ENCODE measurements around the gene CSF1. TPM values are rescaled to one million over a fixed set of nuclear protein-coding genes. Genes with fewer than 3 reads are reported as not detected.

CSF1 gene
- total and polyA plus RNA-seq, 2 experiments from 2014 or later, result 1.4 to 3.5 TPM

DNA sequence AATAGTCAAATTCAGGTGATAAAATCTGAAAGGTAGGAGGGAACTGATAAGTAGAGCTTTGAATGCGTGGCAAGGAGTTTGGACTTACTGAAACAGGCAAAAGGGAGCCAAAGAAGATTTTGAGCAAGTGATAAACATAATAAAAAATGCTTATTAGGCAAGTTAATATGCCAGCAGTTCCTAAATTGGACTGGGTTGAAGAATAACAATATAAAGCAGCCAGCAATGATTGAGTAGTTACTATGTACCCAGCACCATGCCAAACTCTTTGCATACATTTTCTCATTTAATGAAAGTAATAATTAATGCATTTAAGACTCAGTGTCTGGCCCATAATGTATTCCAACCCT is 50.1 kb downstream of the CSF1 start:
- H4K20me1 ChIP-seq (replicated peaks; ENCODE audit: insufficient read depth), result no peaks in the 10 kb centered on the region
- H3K27ac Mint-ChIP-seq, result peak overlapping the region; percentile 30; the same call in 1 of the 2 replicates
- no peaks in the 10 kb centered on the region for H3K79me2 ChIP-seq (replicated peaks; ENCODE audit: insufficient read depth)
- H3K36me3 Mint-ChIP-seq (ENCODE audit: low read depth), result no peaks in the 10 kb centered on the region
- no peaks in the 10 kb centered on the region for H3K9me2 ChIP-seq (ENCODE audit: insufficient read depth)
- DNase-seq (ENCODE audit: low spot score) (no peak), ATAC-seq (no peak)
- H3K4me1 Mint-ChIP-seq, result peaks cover 39% of the 10 kb centered on the region
- no peaks in the 10 kb centered on the region for H3K36me3 ChIP-seq (ENCODE audit: insufficient read depth)
- H3K9me3 Mint-ChIP-seq, result no peaks in the 10 kb centered on the region
- peak overlapping the region; percentile 56 for H3K4me3 Mint-ChIP-seq
- H3K4me1 ChIP-seq (ENCODE audit: insufficient read depth), result peaks cover 26% of the 10 kb centered on the region
- 0 out of 2 replicates have a peak overlapping the region, but pooled peaks have one; percentile 12 for H3K4me3 ChIP-seq
- peak overlapping the region; percentile 41 for H3K4me2 ChIP-seq
- peaks cover 66% of the 10 kb centered on the region for H3K27me3 ChIP-seq (ENCODE audit: insufficient read depth)
- H3F3A ChIP-seq (replicated peaks; ENCODE audit: low read depth), result no peaks in the 10 kb centered on the region
- TF ChIP-seq ZNF114 (CRISPR knock-in tag; IDR thresholded peaks at IDR 0.05) (no peak), NANOG (IDR thresholded peaks at IDR 0.05; ENCODE audit: borderline replicate concordance) (0 out of 2 replicates have a peak, but pooled peaks have one; percentile 2)
- H3K27me3 Mint-ChIP-seq (ENCODE audit: insufficient read depth, low read depth, poor library complexity), result peaks cover 36% of the 10 kb centered on the region
- no peak overlapping the region for H2AFZ ChIP-seq
- H3K27ac ChIP-seq (ENCODE audit: low read depth), result no peak overlapping the region

DNA sequence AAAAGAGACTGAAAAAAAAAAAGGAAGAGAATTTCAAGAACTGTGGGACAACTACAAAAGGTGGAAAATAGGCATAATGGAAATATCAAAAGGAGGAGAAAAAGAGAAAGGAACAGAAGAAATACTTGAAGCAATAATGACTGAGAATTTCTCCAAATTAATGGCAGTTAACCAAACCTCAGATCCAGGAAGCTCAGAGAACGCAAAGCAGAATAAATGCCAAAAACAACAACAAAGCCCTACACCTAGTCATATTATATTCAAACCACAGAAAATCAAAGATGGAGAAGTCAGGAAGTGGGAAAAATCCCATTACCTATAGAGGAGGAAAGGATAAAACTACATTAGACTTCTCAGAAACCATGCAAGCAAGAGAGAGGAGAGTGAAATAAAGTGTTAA is 53.2 kb downstream of the CSF1 start:
- TF ChIP-seq CREB1 (CRISPR knock-in tag; IDR thresholded peaks at IDR 0.05; ENCODE audit: low read depth) (no peak), EZH2 (IDR thresholded peaks at IDR 0.05; ENCODE audit: low read depth, unreplicated experiment) (no peak), ZNF331 (CRISPR knock-in tag; IDR thresholded peaks at IDR 0.05; ENCODE audit: low read depth) (no peak), POLR2AphosphoS5 (IDR thresholded peaks at IDR 0.05; ENCODE audit: low read depth) (no peak)
- TF ChIP-seq, protein P1, sequence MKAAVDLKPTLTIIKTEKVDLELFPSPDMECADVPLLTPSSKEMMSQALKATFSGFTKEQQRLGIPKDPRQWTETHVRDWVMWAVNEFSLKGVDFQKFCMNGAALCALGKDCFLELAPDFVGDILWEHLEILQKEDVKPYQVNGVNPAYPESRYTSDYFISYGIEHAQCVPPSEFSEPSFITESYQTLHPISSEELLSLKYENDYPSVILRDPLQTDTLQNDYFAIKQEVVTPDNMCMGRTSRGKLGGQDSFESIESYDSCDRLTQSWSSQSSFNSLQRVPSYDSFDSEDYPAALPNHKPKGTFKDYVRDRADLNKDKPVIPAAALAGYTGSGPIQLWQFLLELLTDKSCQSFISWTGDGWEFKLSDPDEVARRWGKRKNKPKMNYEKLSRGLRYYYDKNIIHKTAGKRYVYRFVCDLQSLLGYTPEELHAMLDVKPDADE (IDR thresholded peaks at IDR 0.05), result no peak
- TF ChIP-seq, protein P2, sequence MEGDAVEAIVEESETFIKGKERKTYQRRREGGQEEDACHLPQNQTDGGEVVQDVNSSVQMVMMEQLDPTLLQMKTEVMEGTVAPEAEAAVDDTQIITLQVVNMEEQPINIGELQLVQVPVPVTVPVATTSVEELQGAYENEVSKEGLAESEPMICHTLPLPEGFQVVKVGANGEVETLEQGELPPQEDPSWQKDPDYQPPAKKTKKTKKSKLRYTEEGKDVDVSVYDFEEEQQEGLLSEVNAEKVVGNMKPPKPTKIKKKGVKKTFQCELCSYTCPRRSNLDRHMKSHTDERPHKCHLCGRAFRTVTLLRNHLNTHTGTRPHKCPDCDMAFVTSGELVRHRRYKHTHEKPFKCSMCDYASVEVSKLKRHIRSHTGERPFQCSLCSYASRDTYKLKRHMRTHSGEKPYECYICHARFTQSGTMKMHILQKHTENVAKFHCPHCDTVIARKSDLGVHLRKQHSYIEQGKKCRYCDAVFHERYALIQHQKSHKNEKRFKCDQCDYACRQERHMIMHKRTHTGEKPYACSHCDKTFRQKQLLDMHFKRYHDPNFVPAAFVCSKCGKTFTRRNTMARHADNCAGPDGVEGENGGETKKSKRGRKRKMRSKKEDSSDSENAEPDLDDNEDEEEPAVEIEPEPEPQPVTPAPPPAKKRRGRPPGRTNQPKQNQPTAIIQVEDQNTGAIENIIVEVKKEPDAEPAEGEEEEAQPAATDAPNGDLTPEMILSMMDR (conservative IDR thresholded peaks at IDR 0.05; ENCODE audit: low read depth in 2 of 2), result no peak
- Mint-ChIP-seq H3K27ac (no peak overlapping the region), H3K4me1 (peaks cover 32% of the 10 kb centered on the region), H3K27me3 (ENCODE audit: insufficient read depth, low read depth, poor library complexity) (peaks cover 24% of the 10 kb centered on the region), H3K4me3 (no peak overlapping the region), H3K36me3 (ENCODE audit: low read depth) (no peaks in the 10 kb centered on the region), H3K9me3 (no peaks in the 10 kb centered on the region)
- Histone ChIP-seq H3K4me3 (no peak overlapping the region), H3K36me3 (ENCODE audit: insufficient read depth) (no peaks in the 10 kb centered on the region), H2AFZ (no peak overlapping the region), H3K4me1 (ENCODE audit: insufficient read depth) (peaks cover 26% of the 10 kb centered on the region), H3K9me2 (ENCODE audit: insufficient read depth) (no peaks in the 10 kb centered on the region), H3K27me3 (ENCODE audit: insufficient read depth) (peaks cover 49% of the 10 kb centered on the region), H3K4me2 (no peak overlapping the region), H4K20me1 (replicated peaks; ENCODE audit: insufficient read depth) (no peaks in the 10 kb centered on the region), H3K79me2 (replicated peaks; ENCODE audit: insufficient read depth) (no peaks in the 10 kb centered on the region), H3F3A (replicated peaks; ENCODE audit: low read depth) (no peaks in the 10 kb centered on the region), H3K27ac (ENCODE audit: low read depth) (no peak overlapping the region)
- ATAC-seq (no peak), DNase-seq (ENCODE audit: low spot score) (no peak)

Data from GM23338 (cell line).